Large intestine (tissue), 3 donors: Measurements from ENCODE around the gene ZDHHC11B. TPM values are rescaled to one million over a fixed set of nuclear protein-coding genes. Genes with fewer than 3 reads are reported as not detected.

Source experiments
- DNase-seq, 2 donors: peaks; one replicate each; pipeline versions ENCODE4 v3.0.0 to v3.0.0-alpha.2; 2013
- H3K27ac ChIP-seq: one replicate; pipeline ENCODE4 v1.5.1; 2013; ENCODE audit warnings: low read length
- H3K27me3 ChIP-seq: 2 replicates; pipeline ENCODE4 v1.6.1; 2013; ENCODE audit warnings: low read length; ENCODE audit not compliant: control insufficient read depth, insufficient read depth
- H3K36me3 ChIP-seq: 2 replicates; pipeline ENCODE4 v1.6.1; 2013; ENCODE audit warnings: low read length; ENCODE audit not compliant: control insufficient read depth, insufficient read depth
- H3K4me1 ChIP-seq: one replicate; pipeline ENCODE4 v1.6.1; 2013; ENCODE audit warnings: low read length; ENCODE audit not compliant: control insufficient read depth, insufficient read depth
- H3K4me3 ChIP-seq: one replicate; pipeline ENCODE4 v1.5.1; 2013; ENCODE audit warnings: low read length
- H3K9me3 ChIP-seq: one replicate; pipeline ENCODE4 v1.6.1; 2013; ENCODE audit warnings: mild to moderate bottlenecking, low read depth, low read length, moderate library complexity; ENCODE audit not compliant: control insufficient read depth
- WGBS: methylation state at CpG from one replicate; pipeline ENCODE4 v1.1.5; 2013; ENCODE audit warnings: low lambda C conversion rate; ENCODE audit not compliant: insufficient coverage; 5-methylcytosine and 5-hydroxymethylcytosine counted together
- polyA plus RNA-seq: library from polyadenylated mRNA; unstranded; fragments of 120-200 nt; gene quantifications from one replicate; pipeline ENCODE4 v1.2.1, GENCODE V29; 2013

Gene ZDHHC11B
- polyA plus RNA-seq, 1 donor: 16.1 TPM

GRCh38 chr5:664994-665360 lies 119.6 kb downstream of the ZDHHC11B start:
- Histone ChIP-seq H3K27ac (no peak overlapping the region), H3K4me3 (no peak overlapping the region), H3K27me3 (no peaks in the 10 kb centered on the region), H3K4me1 (no peaks in the 10 kb centered on the region), H3K9me3 (peaks cover 40% of the 10 kb centered on the region), H3K36me3 (peaks cover 66% of the 10 kb centered on the region)
- no CpG with 5 or more reads among the region's 20 CpGs for WGBS
- no peak for DNase-seq

GRCh38 chr5:664343-664993 lies 120.1 kb downstream of the ZDHHC11B start:
- WGBS: no CpG with 5 or more reads among the region's 24 CpGs
- Histone ChIP-seq H3K4me3 (no peak overlapping the region), H3K4me1 (no peaks in the 10 kb centered on the region), H3K27me3 (no peaks in the 10 kb centered on the region), H3K9me3 (peaks cover 43% of the 10 kb centered on the region), H3K36me3 (peaks cover 71% of the 10 kb centered on the region), H3K27ac (no peak overlapping the region)
- peak in 1 of 2 donors; percentile 15 for DNase-seq

GRCh38 chr5:663436-664342 lies 120.8 kb downstream of the ZDHHC11B start:
- no peaks in the 10 kb centered on the region for H3K27me3 ChIP-seq
- peaks cover 43% of the 10 kb centered on the region for H3K9me3 ChIP-seq
- no CpG with 5 or more reads among the region's 38 CpGs for WGBS
- peaks cover 76% of the 10 kb centered on the region for H3K36me3 ChIP-seq
- H3K4me3 ChIP-seq: no peak overlapping the region
- no peak overlapping the region for H3K27ac ChIP-seq
- H3K4me1 ChIP-seq: no peaks in the 10 kb centered on the region
- no peak for DNase-seq

- Histone ChIP-seq H3K9me3 (peaks cover 46% of the 10 kb centered on the region), H3K27ac (no peak overlapping the region), H3K4me3 (no peak overlapping the region), H3K27me3 (no peaks in the 10 kb centered on the region), H3K36me3 (peaks cover 76% of the 10 kb centered on the region), H3K4me1 (no peaks in the 10 kb centered on the region)
- WGBS: 100% methylated on average over 7 of the region's 56 CpGs
- DNase-seq: no peak
Measured at GRCh38 chr5:662751-663435, 121.6 kb downstream of the ZDHHC11B start.

- H3K4me1 ChIP-seq: no peaks in the 10 kb centered on the region
- DNase-seq: no peak
- H3K36me3 ChIP-seq: peaks cover 81% of the 10 kb centered on the region
- H3K9me3 ChIP-seq: peaks cover 46% of the 10 kb centered on the region
- no peak overlapping the region for H3K4me3 ChIP-seq
- no peak overlapping the region for H3K27ac ChIP-seq
- no peaks in the 10 kb centered on the region for H3K27me3 ChIP-seq
- WGBS: no CpG with 5 or more reads among the region's 53 CpGs
Measured at GRCh38 chr5:661891-662750, 122.4 kb downstream of the ZDHHC11B start.

- no peaks in the 10 kb centered on the region for H3K27me3 ChIP-seq
- H3K4me3 ChIP-seq: no peak overlapping the region
- H3K27ac ChIP-seq: no peak overlapping the region
- peaks cover 76% of the 10 kb centered on the region for H3K36me3 ChIP-seq
- peaks cover 39% of the 10 kb centered on the region for H3K9me3 ChIP-seq
- H3K4me1 ChIP-seq: no peaks in the 10 kb centered on the region
- DNase-seq: no peak
- WGBS: no CpG with 5 or more reads among the region's 11 CpGs
Measured at GRCh38 chr5:660491-661030, 124.0 kb downstream of the ZDHHC11B start.

Other genes starting within 250 kb of the ZDHHC11B start
- gene CEP72, start 172.4 kb downstream of the ZDHHC11B start, polyA plus RNA-seq: 8.5 TPM
- 8.8 TPM for gene TPPP, start 91.4 kb downstream of the ZDHHC11B start, polyA plus RNA-seq
- 41.0 TPM for gene ZDHHC11, start 66.3 kb upstream of the ZDHHC11B start, polyA plus RNA-seq
- gene BRD9, start 108.1 kb upstream of the ZDHHC11B start, polyA plus RNA-seq: 36.2 TPM
- gene TRIP13, start 108.2 kb upstream of the ZDHHC11B start, polyA plus RNA-seq: 8.3 TPM
- gene NKD2, start 224.1 kb upstream of the ZDHHC11B start, polyA plus RNA-seq: 15.2 TPM